GM21737 (cell line): ENCODE measurements around the gene MAGI2.
"Not testable (repeated sequence)": the region's sequence is repeated elsewhere in the genome, so short reads cannot be mapped to it uniquely, and the experiment has no call there.

Source experiments
- ATAC-seq: cut with Tn5 transposase; IDR thresholded peaks from one replicate; pipeline ENCODE4 v1.9.1; 2021; ENCODE audit warnings: mild to moderate bottlenecking, moderate library complexity; ENCODE audit not compliant: unreplicated experiment

Gene MAGI2

GRCh38 chr7:78514634-78515033, 938.8 kb downstream of the MAGI2 start:
- ATAC-seq: no peak

DNA sequence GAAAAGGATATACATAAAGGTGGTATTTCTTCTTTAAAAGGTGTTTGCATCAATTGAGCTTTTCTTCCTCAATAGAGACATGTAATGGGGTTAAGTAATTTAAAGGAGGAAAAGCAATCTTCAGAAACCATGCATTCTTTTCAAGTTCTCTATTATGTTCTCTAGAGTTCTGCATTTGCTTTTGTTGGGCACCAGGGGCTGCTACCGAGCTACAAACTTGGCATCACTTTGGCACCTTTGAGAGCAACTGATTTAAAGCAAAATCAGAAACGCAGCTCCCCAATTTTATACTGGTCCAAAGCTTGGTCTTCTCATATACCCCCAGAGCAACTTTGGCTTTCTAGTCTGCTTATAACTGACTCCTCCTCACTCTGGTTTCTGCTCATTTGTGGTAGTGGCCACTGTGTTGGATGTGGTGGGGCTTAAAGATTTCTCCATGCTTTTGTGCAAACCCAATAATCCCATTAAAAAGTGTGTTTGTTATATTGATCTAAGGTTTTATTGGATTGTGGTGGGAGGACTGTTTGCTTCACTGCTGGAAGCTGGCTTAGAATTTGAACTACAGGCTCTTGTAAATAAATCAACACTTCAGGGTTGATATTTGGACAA, 942.8 kb downstream of the MAGI2 start:
- ATAC-seq: no peak

- not testable (repeated sequence) for ATAC-seq
Measured at GRCh38 chr7:78503301-78503700, 950.2 kb downstream of the MAGI2 start.

DNA sequence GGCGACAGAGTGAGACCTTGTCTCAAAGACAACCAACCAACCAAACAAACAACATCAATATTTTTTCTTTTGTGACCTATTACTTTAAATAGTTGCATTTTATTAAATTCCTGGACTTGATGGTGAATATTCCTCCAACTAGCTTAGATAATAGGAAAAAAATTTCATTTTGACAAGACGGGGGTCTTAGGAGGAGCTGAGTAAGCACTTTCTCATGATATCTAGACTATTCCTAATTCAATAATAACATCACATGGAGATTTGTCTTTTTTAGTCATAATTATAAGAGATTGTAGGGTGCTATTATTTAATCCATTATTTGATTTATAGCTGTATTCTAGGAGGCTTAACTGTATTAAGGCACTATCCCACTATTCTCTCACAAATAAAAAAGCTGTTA, 952.4 kb downstream of the MAGI2 start:
- no peak for ATAC-seq

DNA sequence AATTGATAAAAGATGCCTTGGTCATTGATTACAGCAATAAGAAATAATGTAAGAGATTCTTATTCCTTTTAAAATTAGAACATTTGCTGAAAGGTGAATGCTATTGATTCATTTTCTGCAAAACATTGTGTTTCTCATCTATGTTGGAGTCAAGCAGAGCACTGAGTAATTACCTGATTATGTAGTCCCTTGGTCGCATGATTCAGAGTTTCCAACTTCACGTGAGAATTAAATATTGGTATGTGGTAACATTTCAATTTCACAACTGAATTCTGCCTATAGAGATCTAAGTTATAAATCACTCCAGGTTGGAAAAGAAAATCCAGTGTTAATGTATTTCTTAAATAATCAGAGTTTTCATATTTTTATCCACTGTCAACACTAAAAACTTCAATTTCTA, 953.5 kb downstream of the MAGI2 start:
- ATAC-seq: no peak

GRCh38 chr7:78499283-78499682, 954.2 kb downstream of the MAGI2 start:
- no peak for ATAC-seq

DNA sequence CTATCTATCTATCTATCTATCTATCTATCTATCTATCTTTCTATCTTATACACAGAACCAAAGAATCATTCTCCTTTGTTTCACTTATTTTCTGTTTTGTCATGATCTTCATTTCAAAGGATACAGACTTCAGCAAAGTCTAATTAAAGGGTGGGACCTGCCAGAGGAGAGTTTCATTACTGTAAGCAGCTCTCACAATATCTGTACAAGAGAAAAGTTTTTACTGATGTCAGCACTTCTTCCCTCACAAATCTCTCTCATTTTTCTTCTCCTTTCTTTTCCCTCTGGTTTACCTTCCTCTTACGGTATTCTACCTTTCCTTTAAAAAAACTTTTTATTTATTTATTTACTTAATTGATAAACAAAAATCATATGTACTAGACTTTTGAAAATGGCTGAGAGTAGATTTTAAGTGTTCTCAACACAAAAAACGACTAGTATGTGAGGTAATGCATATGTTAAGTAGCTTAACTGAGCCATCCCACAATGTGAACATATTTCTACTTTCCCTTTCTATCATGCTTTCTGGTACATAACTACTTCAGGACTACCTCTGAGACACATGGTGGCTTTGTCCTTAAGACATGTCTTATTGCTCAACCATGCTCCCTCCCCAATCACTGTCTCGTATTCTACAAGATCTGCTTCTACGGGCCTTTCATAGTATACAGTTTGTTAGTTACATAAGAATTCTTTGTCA, 955.6 kb downstream of the MAGI2 start:
- no peak for ATAC-seq

GRCh38 chr7:78496096-78496630, 957.3 kb downstream of the MAGI2 start:
- no peak for ATAC-seq

DNA sequence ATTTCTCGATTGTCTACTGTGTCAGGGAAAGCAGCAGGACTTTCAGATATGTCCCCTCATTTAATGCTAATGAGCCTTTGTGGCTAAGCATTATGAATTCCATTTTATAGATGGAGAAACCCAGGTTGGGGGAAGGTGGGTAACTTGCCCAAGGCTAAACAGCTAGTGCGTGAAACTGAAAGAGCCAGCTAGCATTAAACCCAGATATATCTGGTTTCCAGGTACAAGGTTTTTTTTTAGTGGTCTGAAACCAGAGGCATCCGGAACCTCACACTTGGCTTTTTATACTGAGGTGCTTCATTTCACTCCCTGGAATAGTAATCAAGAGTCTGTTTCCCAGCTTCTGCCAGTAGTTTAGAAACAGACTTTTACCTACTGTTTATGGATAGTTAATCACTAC, 960.1 kb downstream of the MAGI2 start:
- no peak for ATAC-seq

GRCh38 chr7:78492146-78492545, 961.3 kb downstream of the MAGI2 start:
- no peak for ATAC-seq

- ATAC-seq: no peak
Measured at GRCh38 chr7:78490524-78490923, 962.9 kb downstream of the MAGI2 start.

DNA sequence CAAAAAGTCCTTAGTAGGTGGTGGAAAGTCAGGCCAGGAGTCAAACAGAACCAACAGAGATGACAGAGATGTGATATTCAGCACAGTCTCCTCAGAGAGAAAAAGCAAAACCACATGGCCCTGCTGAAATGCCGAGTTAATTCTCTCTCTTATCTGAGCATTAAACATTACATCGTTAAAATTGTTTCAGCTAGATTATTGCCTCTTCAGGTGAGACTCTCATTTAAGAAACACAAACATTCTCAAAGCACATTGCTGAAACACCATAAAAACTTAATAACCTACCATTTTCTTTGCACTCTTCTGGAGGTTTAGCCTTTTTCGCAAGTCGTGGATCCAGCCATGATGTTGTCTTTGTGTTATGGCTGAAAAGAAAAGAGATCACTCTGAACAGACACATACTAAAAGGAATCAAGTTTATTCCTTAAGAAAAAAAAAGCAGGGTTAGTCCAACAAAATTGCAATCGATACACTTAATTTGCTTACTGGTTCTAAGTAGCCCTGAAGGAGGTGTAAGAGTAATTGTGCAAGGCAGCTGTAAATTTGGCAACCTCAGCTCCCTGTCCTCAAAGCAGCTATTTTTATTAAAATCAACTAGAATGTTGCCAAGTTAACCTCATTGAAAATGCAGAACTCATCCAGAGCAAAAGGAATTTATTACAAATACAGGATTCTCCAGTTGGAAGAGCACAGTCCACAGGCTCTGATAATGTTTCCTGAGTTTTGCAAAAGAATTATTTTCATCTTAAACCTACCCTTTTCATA, 963.8 kb downstream of the MAGI2 start:
- ATAC-seq: no peak

- no peak for ATAC-seq
Measured at GRCh38 chr7:78487464-78487863, 966.0 kb downstream of the MAGI2 start.

DNA sequence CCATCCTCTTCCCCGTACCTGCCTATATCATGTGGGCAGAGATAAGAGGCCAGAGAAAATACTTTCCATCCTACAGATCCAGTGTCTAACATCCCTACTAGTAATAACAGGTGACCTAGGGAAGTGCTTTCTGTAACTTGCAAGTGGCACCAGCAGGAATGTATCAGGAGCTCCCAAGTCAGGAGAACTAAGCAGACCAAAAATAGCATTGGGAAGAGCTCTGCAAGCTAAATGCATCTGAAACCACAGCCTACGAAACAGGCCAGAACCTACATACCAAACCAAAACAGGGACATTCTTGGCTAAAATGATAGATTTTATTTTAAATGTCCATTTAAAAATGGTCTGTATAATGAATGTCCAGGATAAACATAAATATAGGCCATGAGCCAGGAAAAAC, 974.1 kb downstream of the MAGI2 start:
- ATAC-seq: no peak

DNA sequence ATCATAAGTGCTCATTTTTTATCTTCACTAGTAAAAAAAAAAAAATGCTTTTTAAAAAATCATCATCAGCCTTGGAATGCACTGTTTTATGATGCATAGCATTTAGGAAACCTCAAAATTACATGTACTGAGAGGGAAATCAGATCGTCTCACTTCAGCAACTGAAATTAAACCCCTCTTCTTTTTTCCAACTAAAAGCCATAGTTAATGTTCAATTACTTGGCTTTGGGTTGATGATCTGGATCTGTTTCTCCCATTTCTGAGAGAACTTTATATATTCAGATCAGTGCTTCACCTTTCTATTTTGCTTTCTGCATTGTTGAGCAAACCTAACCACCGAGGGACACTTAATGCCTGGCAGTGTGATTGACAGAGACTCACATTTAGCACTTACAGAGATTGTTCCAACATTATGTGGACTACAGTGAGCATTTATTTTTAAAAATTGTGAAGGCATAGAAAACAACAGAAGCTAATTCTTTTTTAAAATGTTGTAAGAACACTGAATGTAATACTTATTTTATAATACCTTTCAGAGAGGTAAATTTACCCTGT, 976.5 kb downstream of the MAGI2 start:
- ATAC-seq: no peak

GRCh38 chr7:78473571-78474301, 979.7 kb downstream of the MAGI2 start:
- no peak for ATAC-seq

DNA sequence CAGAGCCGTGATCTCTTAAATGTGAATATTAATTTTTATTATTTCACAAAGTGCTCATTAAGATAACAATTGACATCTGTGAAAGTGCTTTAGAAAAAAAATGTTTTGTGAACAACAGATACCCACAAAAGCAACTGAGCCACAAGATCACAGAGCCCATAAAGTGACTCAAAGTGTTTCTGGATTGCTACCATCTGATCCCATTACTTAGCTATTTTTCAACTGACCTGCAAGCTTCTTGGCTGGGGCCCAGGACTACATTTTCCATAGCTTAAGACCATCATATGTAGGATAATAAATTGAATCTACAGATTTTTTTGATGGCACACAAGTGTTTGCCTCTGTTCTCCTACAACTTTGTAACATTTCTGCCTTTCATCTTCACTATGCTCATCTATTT, 980.4 kb downstream of the MAGI2 start:
- ATAC-seq: no peak

GRCh38 chr7:78472519-78472918, 980.9 kb downstream of the MAGI2 start:
- no peak for ATAC-seq

DNA sequence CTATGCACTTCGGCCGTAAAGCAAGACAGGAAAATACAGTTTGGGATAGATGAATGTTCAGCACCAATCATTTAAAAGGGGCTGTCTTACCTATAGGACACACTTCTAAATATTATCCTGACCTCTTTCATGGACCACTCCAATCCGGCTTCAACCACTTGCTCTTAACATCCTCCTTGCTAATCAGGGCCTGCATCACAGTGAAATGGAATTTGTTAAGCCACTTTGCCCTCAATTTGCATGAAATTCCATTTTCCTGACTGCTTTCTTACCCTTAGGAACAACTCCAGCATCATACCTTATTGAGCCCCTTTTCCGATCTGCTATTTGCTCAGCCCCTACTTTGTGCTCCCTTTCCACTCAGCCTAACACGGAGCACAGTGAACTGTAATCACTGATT, 987.6 kb downstream of the MAGI2 start:
- no peak for ATAC-seq

DNA sequence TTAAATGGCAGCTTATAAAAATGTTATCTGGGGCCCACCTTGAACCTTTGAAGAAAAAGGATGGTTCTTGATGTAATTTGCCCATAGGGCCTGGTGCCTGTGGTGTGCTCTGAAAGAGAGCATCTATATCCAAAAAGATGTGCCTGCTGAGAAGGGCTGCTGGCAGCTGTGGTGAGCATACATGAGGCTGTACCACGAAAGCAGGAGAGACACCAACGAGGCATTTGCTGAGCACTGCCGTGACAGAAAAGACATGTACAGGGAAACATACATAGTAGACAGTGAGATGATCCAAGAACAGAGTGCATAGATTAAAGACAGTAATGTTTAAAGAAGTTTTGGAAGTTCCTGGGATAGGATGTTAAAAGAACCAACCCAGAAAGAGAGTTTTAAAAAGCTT, 990.4 kb downstream of the MAGI2 start:
- ATAC-seq: no peak

DNA sequence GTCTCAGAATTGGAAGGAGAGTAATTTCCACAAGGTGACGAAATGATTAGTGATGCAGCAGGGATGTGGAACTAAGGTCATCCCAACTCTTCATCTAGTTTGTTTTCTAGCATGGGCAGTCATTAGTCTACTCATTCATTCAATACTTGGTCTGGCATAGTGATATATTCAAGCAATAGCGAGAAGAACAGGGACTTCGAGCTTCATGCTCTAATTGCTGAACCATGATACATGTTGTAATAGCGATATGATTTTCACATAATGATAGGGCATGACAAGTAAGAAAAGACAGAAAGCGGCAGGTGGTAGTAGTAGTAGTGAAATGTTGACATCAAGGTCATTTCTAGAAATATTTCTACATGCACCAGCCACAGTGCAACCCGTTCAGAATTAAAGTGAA, 1002.8 kb downstream of the MAGI2 start:
- no peak for ATAC-seq
